ENCODE measurements around the gene S100A12. TPM values are rescaled to one million over a fixed set of nuclear protein-coding genes. Genes with fewer than 3 reads are reported as not detected.

S100A12 gene
- total and polyA plus RNA-seq, 4 experiments from 2014 or later: 0.95 TPM; not detected in 3

- DNase-seq: no peak
- CTCF ChIA-PET (ENCODE audit: partially characterized antibody): no interaction called here
- Mint-ChIP-seq H3K36me3 (no peaks in the 10 kb centered on the region), H3K27me3 (peaks cover 13 to 32% of the 10 kb centered on the region in 2 donors), H3K4me3 (peak overlapping the region in 1 of 8 donors; percentile 26), H3K9me3 (peaks cover 0 to 1% (median 0%) of the 10 kb centered on the region in 8 donors), H3K4me1 (peaks cover 0 to 1% (median 0%) of the 10 kb centered on the region in 4 donors), H3K27ac (no peak overlapping the region)
- peaks cover 4% of the 10 kb centered on the region for H3K27me3 ChIP-seq (ENCODE audit: insufficient read depth, low read length)
- no peak overlapping the region for H3K4me3 ChIP-seq (ENCODE audit: low read length in 2 of 2)
- intact Hi-C loops (cut with micrococcal nuclease): no loop called here
- H3K4me1 ChIP-seq (ENCODE audit: insufficient read depth, low read length): no peaks in the 10 kb centered on the region
- H3K9me3 ChIP-seq (ENCODE audit: control insufficient read depth in 1 of 2, low read length in 2 of 2): no peaks in the 10 kb centered on the region
- no peaks in the 10 kb centered on the region for H3K36me3 ChIP-seq (ENCODE audit: insufficient read depth, low read length)
- POLR2A ChIA-PET (ENCODE audit: partially characterized antibody): no interaction called here
- H3K27ac ChIP-seq (ENCODE audit: low read depth, low read length): no peak overlapping the region
These were observed 14.8 kb upstream of the S100A12 start for GRCh38 chr1:153389973-153390879.

- H3K27me3 Mint-ChIP-seq: peaks cover 11 to 32% of the 10 kb centered on the region in 2 donors
- peaks cover 0 to 1% (median 0%) of the 10 kb centered on the region in 4 donors for H3K4me1 Mint-ChIP-seq
- peaks cover 0 to 1% (median 0%) of the 10 kb centered on the region in 8 donors for H3K9me3 Mint-ChIP-seq
- no peak overlapping the region for H3K27ac ChIP-seq (ENCODE audit: low read depth, low read length)
- intact Hi-C loops (cut with micrococcal nuclease): no loop called here
- no peak overlapping the region for H3K4me3 ChIP-seq (ENCODE audit: low read length in 2 of 2)
- no peak overlapping the region for H3K4me3 Mint-ChIP-seq
- H3K9me3 ChIP-seq (ENCODE audit: control insufficient read depth in 1 of 2, low read length in 2 of 2): no peaks in the 10 kb centered on the region
- POLR2A ChIA-PET (ENCODE audit: partially characterized antibody): no interaction called here
- no peaks in the 10 kb centered on the region for H3K36me3 ChIP-seq (ENCODE audit: insufficient read depth, low read length)
- peaks cover 4% of the 10 kb centered on the region for H3K27me3 ChIP-seq (ENCODE audit: insufficient read depth, low read length)
- H3K27ac Mint-ChIP-seq: peak overlapping the region in 1 of 7 donors; percentile 60
- H3K4me1 ChIP-seq (ENCODE audit: insufficient read depth, low read length): no peaks in the 10 kb centered on the region
- DNase-seq: no peak
- CTCF ChIA-PET (ENCODE audit: partially characterized antibody): no interaction called here
- no peaks in the 10 kb centered on the region for H3K36me3 Mint-ChIP-seq
These were observed 14.0 kb upstream of the S100A12 start for GRCh38 chr1:153389401-153389800.

- no peaks in the 10 kb centered on the region for H3K36me3 ChIP-seq (ENCODE audit: insufficient read depth, low read length)
- no peak overlapping the region for H3K4me3 ChIP-seq (ENCODE audit: low read length in 2 of 2)
- no peak overlapping the region for H3K4me3 Mint-ChIP-seq
- POLR2A ChIA-PET (ENCODE audit: partially characterized antibody): no interaction called here
- H3K27me3 Mint-ChIP-seq: peaks cover 7 to 27% of the 10 kb centered on the region in 2 donors
- no peaks in the 10 kb centered on the region for H3K4me1 ChIP-seq (ENCODE audit: insufficient read depth, low read length)
- H3K9me3 ChIP-seq (ENCODE audit: control insufficient read depth in 1 of 2, low read length in 2 of 2): no peaks in the 10 kb centered on the region
- DNase-seq: no peak
- intact Hi-C loops (cut with micrococcal nuclease): no loop called here
- CTCF ChIA-PET (ENCODE audit: partially characterized antibody): interaction anchor here (1.2 kb wide), 1 partner anchor 32 kb away, joined by 3 read pairs; no protein-coding TSS in a partner anchor
- peaks cover 0 to 3% (median 0%) of the 10 kb centered on the region in 8 donors for H3K9me3 Mint-ChIP-seq
- peak overlapping the region in 1 of 7 donors; percentile 73 for H3K27ac Mint-ChIP-seq
- H3K36me3 Mint-ChIP-seq: no peaks in the 10 kb centered on the region
- H3K4me1 Mint-ChIP-seq: peaks cover 0 to 1% (median 0%) of the 10 kb centered on the region in 4 donors
- peaks cover 4% of the 10 kb centered on the region for H3K27me3 ChIP-seq (ENCODE audit: insufficient read depth, low read length)
- no peak overlapping the region for H3K27ac ChIP-seq (ENCODE audit: low read depth, low read length)
These were observed 12.4 kb upstream of the S100A12 start for GRCh38 chr1:153387785-153388184.

DNA sequence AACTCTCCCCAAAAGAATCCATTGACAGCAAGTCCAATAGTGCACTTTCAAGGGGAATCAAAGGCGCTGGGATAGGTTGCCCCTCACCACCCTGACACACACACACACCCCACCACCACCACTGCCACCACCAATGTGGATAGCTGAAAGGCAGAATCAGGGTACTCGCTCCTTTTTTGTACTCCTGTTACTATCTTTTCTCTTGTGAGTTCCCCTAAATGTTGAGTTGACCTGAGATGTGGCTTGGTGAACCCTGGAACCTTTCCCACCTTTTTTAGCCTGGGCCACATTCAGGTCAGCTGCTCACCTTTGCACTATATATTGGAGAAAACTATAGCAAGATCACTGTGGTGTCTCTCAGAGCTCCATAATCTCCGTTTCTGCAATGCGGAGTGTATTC is 11.6 kb upstream of the S100A12 start:
- peaks cover 0 to 9% (median 5%) of the 10 kb centered on the region in 8 donors for H3K9me3 Mint-ChIP-seq
- H3K27me3 Mint-ChIP-seq: peaks cover 11 to 31% of the 10 kb centered on the region in 2 donors
- H3K4me3 Mint-ChIP-seq: no peak overlapping the region
- no peaks in the 10 kb centered on the region for H3K36me3 ChIP-seq (ENCODE audit: insufficient read depth, low read length)
- H3K27ac ChIP-seq (ENCODE audit: low read depth, low read length): no peak overlapping the region
- DNase-seq: no peak
- no peak overlapping the region for H3K27ac Mint-ChIP-seq
- intact Hi-C loops (cut with micrococcal nuclease): no loop called here
- no peak overlapping the region for H3K4me3 ChIP-seq (ENCODE audit: low read length in 2 of 2)
- no peaks in the 10 kb centered on the region for H3K36me3 Mint-ChIP-seq
- POLR2A ChIA-PET (ENCODE audit: partially characterized antibody): no interaction called here
- H3K4me1 Mint-ChIP-seq: peaks cover 0 to 1% (median 0%) of the 10 kb centered on the region in 4 donors
- no peaks in the 10 kb centered on the region for H3K9me3 ChIP-seq (ENCODE audit: control insufficient read depth in 1 of 2, low read length in 2 of 2)
- H3K27me3 ChIP-seq (ENCODE audit: insufficient read depth, low read length): peaks cover 4% of the 10 kb centered on the region
- CTCF ChIA-PET (ENCODE audit: partially characterized antibody): interaction anchor here (1.2 kb wide), 1 partner anchor 31 kb away, joined by 3 read pairs; no protein-coding TSS in a partner anchor
- no peaks in the 10 kb centered on the region for H3K4me1 ChIP-seq (ENCODE audit: insufficient read depth, low read length)

DNA sequence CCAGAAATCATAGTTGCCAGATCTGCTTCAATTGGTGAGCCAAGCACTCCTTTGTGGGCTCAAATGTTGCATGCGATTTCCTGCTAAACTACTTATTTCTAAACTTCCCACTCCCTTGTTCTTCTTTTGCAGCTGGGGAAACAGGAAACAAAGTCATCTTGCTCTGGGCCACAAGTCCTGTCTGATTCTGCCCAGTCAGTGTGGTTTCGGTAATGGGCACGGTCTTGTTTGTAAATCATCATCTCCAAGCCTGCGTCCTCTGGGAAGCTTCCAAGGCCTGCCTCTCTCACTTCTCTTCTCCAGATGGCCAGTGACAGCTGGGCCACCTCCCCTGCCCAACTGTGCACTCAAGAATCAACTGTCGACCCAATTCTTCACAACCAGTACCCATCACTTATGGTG is 11.1 kb upstream of the S100A12 start:
- H3K27ac Mint-ChIP-seq: no peak overlapping the region
- ChIA-PET CTCF (ENCODE audit: partially characterized antibody) (interaction anchor here (1.2 kb wide), 1 partner anchor 31 kb away, joined by 3 read pairs; no protein-coding TSS in a partner anchor), POLR2A (ENCODE audit: partially characterized antibody) (no interaction called here)
- intact Hi-C loops (cut with micrococcal nuclease): no loop called here
- no peak for DNase-seq
- H3K4me3 ChIP-seq (ENCODE audit: low read length in 2 of 2): no peak overlapping the region
- no peaks in the 10 kb centered on the region for H3K36me3 ChIP-seq (ENCODE audit: insufficient read depth, low read length)
- H3K27ac ChIP-seq (ENCODE audit: low read depth, low read length): no peak overlapping the region
- H3K9me3 ChIP-seq (ENCODE audit: control insufficient read depth in 1 of 2, low read length in 2 of 2): peaks cover 0 to 3% of the 10 kb centered on the region in 2 donors
- peaks cover 0 to 1% (median 0%) of the 10 kb centered on the region in 4 donors for H3K4me1 Mint-ChIP-seq
- peaks cover 0 to 4% of the 10 kb centered on the region in 2 donors for H3K36me3 Mint-ChIP-seq
- H3K27me3 ChIP-seq (ENCODE audit: insufficient read depth, low read length): peaks cover 4% of the 10 kb centered on the region
- peaks cover 0 to 14% (median 9%) of the 10 kb centered on the region in 8 donors for H3K9me3 Mint-ChIP-seq
- H3K4me3 Mint-ChIP-seq: no peak overlapping the region
- H3K27me3 Mint-ChIP-seq: peaks cover 11 to 34% of the 10 kb centered on the region in 2 donors
- H3K4me1 ChIP-seq (ENCODE audit: insufficient read depth, low read length): no peaks in the 10 kb centered on the region

DNA sequence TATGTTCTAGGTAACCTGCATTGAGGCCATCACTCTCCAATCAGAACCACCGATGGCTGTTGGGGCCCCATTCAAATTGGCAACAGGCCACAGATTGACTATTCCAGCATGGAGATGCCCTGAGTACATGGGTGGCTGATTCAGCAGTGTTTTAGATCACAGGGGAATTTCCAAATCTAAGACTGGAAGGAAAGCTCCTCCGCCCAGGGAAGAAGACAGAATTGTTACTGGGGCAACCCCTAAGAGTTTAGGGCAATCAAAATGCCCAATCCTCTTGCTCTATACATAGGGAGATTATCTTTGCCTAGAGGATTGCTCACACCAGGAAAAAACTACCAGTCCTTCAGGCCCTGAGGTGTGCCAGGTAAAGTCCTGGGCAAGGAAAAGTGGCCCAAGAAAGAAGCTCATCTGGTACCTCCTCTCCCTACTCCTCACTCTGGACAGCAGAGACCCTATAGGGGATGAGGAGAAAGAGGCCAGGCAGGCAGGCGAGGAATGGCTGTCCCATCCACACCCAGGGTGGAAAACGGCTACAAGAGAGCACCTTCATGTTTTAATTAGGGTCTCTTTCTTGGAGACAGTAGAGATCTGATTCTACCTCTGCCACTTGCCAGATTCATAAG is 9.6 kb upstream of the S100A12 start:
- H3K27ac ChIP-seq (ENCODE audit: low read depth, low read length): no peak overlapping the region
- Mint-ChIP-seq H3K27me3 (peaks cover 11 to 35% of the 10 kb centered on the region in 2 donors), H3K4me3 (no peak overlapping the region)

DNA sequence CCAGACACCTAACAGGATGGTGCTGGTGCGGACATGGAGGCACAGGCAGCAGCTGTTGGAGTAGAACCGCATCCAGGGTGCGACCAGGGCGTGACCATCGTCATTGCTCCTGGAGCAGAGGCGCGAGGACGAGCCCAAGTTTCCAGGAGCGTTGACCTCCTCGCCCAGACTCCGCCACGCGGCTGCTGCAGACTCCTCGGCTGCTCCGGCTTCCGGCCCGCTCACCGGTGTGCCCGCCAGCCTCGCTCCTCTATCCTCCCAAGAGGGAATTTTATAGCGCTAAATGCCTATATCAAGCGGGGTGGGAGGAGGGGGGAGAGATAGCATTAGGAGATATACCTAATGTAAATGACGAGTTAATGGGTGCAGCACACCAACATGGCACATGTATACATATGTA is 5.3 kb upstream of the S100A12 start:
- no peak overlapping the region for H3K4me3 ChIP-seq (ENCODE audit: low read length in 2 of 2)
- H3K4me1 ChIP-seq (ENCODE audit: insufficient read depth, low read length): no peaks in the 10 kb centered on the region
- no peak overlapping the region for H3K27ac ChIP-seq (ENCODE audit: low read depth, low read length)
- H3K27me3 ChIP-seq (ENCODE audit: insufficient read depth, low read length): no peaks in the 10 kb centered on the region
- Mint-ChIP-seq H3K27ac (no peak overlapping the region), H3K4me1 (no peaks in the 10 kb centered on the region), H3K4me3 (no peak overlapping the region), H3K27me3 (peaks cover 20 to 33% of the 10 kb centered on the region in 2 donors), H3K9me3 (peaks cover 0 to 26% (median 15%) of the 10 kb centered on the region in 8 donors), H3K36me3 (peaks cover 0 to 5% of the 10 kb centered on the region in 2 donors)
- CTCF ChIA-PET (ENCODE audit: partially characterized antibody): no interaction called here
- no peak for DNase-seq
- POLR2A ChIA-PET (ENCODE audit: partially characterized antibody): no interaction called here
- H3K36me3 ChIP-seq (ENCODE audit: insufficient read depth, low read length): no peaks in the 10 kb centered on the region
- H3K9me3 ChIP-seq (ENCODE audit: control insufficient read depth in 1 of 2, low read length in 2 of 2): peaks cover 0 to 3% of the 10 kb centered on the region in 2 donors
- intact Hi-C loops (cut with micrococcal nuclease): no loop called here

More for the DNA sequence above, 9.6 kb upstream of the S100A12 start:
- Histone ChIP-seq H3K4me3 (ENCODE audit: low read length in 2 of 2) (no peak overlapping the region), H3K27me3 (ENCODE audit: insufficient read depth, low read length) (peaks cover 4% of the 10 kb centered on the region), H3K36me3 (ENCODE audit: insufficient read depth, low read length) (no peaks in the 10 kb centered on the region), H3K4me1 (ENCODE audit: insufficient read depth, low read length) (no peaks in the 10 kb centered on the region), H3K9me3 (ENCODE audit: control insufficient read depth in 1 of 2, low read length in 2 of 2) (peaks cover 0 to 3% of the 10 kb centered on the region in 2 donors)
- intact Hi-C loops (cut with micrococcal nuclease): no loop called here
- peaks cover 0 to 22% (median 14%) of the 10 kb centered on the region in 8 donors for H3K9me3 Mint-ChIP-seq
- H3K36me3 Mint-ChIP-seq: peaks cover 0 to 5% of the 10 kb centered on the region in 2 donors
- POLR2A ChIA-PET (ENCODE audit: partially characterized antibody): no interaction called here
- DNase-seq: no peak
- no peak overlapping the region for H3K27ac Mint-ChIP-seq
- peaks cover 0 to 1% (median 0%) of the 10 kb centered on the region in 4 donors for H3K4me1 Mint-ChIP-seq
- CTCF ChIA-PET (ENCODE audit: partially characterized antibody): no interaction called here

All from CD4-positive, alpha-beta memory T cell (primary cell).